Measurements from ENCODE around the gene GINS2.

DNA sequence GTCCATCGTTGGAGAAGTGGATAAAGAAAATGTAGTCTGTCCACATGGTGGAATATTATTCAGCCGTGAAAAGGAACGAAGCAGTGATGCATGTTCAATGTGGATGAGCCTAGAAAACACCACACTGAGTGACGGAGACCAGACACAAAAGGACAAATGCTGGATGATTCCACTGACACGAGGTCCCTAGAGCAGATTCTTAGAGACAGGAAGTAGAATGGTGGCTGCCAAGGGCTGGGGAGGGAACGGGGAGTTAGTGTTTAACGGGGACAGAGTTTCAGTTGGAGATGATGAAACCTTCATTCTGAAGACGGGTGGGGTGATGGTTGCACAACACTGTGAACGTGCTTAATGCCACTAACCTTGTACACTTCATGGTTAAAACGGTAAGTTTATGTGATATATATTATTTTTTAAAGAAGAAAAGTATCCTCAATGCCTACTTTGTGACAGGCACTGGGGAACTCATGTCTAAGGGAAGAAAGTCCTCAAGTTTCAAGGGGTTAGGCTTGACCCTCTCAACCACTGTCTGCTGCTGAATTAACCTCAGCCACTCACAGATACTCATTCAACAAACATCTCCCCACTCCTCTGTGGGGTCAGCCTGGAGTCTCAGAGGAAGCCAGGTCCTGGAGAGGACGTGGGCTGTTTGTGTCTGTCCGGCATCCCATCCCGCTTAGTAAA lies 44.5 kb upstream of the GINS2 start:
- TF ChIP-seq, protein P1, sequence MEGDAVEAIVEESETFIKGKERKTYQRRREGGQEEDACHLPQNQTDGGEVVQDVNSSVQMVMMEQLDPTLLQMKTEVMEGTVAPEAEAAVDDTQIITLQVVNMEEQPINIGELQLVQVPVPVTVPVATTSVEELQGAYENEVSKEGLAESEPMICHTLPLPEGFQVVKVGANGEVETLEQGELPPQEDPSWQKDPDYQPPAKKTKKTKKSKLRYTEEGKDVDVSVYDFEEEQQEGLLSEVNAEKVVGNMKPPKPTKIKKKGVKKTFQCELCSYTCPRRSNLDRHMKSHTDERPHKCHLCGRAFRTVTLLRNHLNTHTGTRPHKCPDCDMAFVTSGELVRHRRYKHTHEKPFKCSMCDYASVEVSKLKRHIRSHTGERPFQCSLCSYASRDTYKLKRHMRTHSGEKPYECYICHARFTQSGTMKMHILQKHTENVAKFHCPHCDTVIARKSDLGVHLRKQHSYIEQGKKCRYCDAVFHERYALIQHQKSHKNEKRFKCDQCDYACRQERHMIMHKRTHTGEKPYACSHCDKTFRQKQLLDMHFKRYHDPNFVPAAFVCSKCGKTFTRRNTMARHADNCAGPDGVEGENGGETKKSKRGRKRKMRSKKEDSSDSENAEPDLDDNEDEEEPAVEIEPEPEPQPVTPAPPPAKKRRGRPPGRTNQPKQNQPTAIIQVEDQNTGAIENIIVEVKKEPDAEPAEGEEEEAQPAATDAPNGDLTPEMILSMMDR (conservative IDR thresholded peaks at IDR 0.05; ENCODE audit: low read depth, low read length) = no peak
- TF ChIP-seq BHLHE40 (IDR thresholded peaks at IDR 0.05; ENCODE audit: low read depth, low read length) (no peak), RCOR1 (IDR thresholded peaks at IDR 0.05; ENCODE audit: insufficient replicate concordance, low read length) (no peak), MAFK (IDR thresholded peaks at IDR 0.05; ENCODE audit: low read depth, low read length) (no peak), POLR2A (IDR thresholded peaks at IDR 0.05; ENCODE audit: low read depth, low read length) (no peak), RAD21 (IDR thresholded peaks at IDR 0.05; ENCODE audit: low read length) (no peak)
